Nephron progenitor cell (in vitro differentiated cells): Measurements from ENCODE around the gene MTHFS.
A peak's percentile ranks its signal among the peaks of the same experiment; 100 is the strongest.

Source experiments
- DNase-seq: peaks from one replicate; pipeline ENCODE4 v3.0.0; 2021
- H3K27ac Mint-ChIP-seq: 2 replicates; pipeline ENCODE4 v1.8.0; 2021; ENCODE audit warnings: mild to moderate bottlenecking, moderate library complexity, mixed read lengths
- H3K27me3 Mint-ChIP-seq: 2 replicates; pipeline ENCODE4 v1.8.0; 2021; ENCODE audit warnings: mild to moderate bottlenecking, low read depth, mixed read lengths; ENCODE audit not compliant: poor library complexity
- H3K36me3 Mint-ChIP-seq: 2 replicates; pipeline ENCODE4 v1.8.0; 2021; ENCODE audit warnings: low read depth, mixed read lengths
- H3K4me1 Mint-ChIP-seq: 2 replicates; pipeline ENCODE4 v1.8.0; 2021; ENCODE audit warnings: mixed read lengths
- H3K4me3 Mint-ChIP-seq: 2 replicates; pipeline ENCODE4 v1.8.0; 2021; ENCODE audit warnings: mild to moderate bottlenecking, moderate library complexity, mixed read lengths
- H3K9me3 Mint-ChIP-seq: 2 replicates; pipeline ENCODE4 v1.8.0; 2021; ENCODE audit warnings: mild to moderate bottlenecking, moderate library complexity, mixed read lengths
- TF ChIP-seq, protein P1 (sequence below): fragments of 200-600 bp; sonication (generic); IDR thresholded peaks from 2 replicates; pipeline ENCODE4 v1.5.0; 2021; ENCODE audit warnings: antibody characterized with exemption

Gene MTHFS

DNA sequence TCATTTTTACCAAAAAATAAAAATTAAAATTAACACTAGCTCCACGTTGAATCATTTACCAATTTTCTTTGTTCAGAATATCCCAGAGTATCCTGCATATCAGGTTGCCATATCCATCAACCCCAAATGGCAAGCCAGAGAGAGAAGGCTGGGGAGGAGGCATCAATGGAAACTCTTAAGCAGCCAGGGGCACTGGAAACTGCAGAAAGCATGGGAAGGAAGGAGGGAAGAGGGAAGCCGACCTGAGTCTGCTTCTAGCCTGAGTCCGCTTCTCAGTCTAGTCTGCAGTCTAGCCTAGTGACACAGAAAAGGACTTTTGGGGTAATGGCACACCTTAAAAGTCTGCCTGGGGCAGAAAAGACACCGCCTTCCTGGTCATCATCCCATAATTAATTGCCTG is 1.6 kb upstream of the MTHFS start:
- no peak for DNase-seq
- no peaks in the 10 kb centered on the region for H3K27me3 Mint-ChIP-seq
- H3K4me3 Mint-ChIP-seq = peak overlapping the region; percentile 56
- H3K9me3 Mint-ChIP-seq = peaks cover 6% of the 10 kb centered on the region
- peak overlapping the region; percentile 88 for H3K27ac Mint-ChIP-seq
- H3K4me1 Mint-ChIP-seq = peaks cover 48% of the 10 kb centered on the region
- peaks cover 26% of the 10 kb centered on the region for H3K36me3 Mint-ChIP-seq
- TF ChIP-seq, protein P1, sequence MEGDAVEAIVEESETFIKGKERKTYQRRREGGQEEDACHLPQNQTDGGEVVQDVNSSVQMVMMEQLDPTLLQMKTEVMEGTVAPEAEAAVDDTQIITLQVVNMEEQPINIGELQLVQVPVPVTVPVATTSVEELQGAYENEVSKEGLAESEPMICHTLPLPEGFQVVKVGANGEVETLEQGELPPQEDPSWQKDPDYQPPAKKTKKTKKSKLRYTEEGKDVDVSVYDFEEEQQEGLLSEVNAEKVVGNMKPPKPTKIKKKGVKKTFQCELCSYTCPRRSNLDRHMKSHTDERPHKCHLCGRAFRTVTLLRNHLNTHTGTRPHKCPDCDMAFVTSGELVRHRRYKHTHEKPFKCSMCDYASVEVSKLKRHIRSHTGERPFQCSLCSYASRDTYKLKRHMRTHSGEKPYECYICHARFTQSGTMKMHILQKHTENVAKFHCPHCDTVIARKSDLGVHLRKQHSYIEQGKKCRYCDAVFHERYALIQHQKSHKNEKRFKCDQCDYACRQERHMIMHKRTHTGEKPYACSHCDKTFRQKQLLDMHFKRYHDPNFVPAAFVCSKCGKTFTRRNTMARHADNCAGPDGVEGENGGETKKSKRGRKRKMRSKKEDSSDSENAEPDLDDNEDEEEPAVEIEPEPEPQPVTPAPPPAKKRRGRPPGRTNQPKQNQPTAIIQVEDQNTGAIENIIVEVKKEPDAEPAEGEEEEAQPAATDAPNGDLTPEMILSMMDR = no peak

- Mint-ChIP-seq H3K9me3 (peaks cover 6% of the 10 kb centered on the region), H3K4me3 (peak overlapping the region; percentile 83), H3K27ac (no peak overlapping the region), H3K36me3 (peaks cover 26% of the 10 kb centered on the region), H3K4me1 (peaks cover 48% of the 10 kb centered on the region), H3K27me3 (no peaks in the 10 kb centered on the region)
- TF ChIP-seq, protein P1 = no peak
- no peak for DNase-seq
Measured at GRCh38 chr15:79897701-79898113, 893 bp upstream of the MTHFS start.

DNA sequence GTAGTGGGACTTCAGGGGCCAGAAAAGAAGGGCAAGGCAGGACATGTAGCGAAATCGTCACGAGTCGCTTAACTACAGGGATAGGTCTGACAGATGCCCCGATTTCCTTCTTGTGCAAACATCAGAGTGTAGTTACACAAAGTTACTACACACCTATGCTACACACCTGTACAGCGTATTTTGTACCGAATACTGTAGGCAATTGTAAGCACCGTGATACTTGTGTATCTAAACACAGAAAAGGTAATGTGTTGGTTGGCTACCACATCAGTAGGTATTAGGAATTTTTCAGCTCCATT is 515 bp upstream of the MTHFS start:
- Mint-ChIP-seq H3K27me3 (peaks cover 3% of the 10 kb centered on the region), H3K9me3 (peaks cover 6% of the 10 kb centered on the region), H3K4me1 (peaks cover 44% of the 10 kb centered on the region), H3K4me3 (peak overlapping the region; percentile 83), H3K36me3 (peaks cover 28% of the 10 kb centered on the region), H3K27ac (peak overlapping the region; percentile 57)
- TF ChIP-seq, protein P1 = no peak
- DNase-seq = no peak

DNA sequence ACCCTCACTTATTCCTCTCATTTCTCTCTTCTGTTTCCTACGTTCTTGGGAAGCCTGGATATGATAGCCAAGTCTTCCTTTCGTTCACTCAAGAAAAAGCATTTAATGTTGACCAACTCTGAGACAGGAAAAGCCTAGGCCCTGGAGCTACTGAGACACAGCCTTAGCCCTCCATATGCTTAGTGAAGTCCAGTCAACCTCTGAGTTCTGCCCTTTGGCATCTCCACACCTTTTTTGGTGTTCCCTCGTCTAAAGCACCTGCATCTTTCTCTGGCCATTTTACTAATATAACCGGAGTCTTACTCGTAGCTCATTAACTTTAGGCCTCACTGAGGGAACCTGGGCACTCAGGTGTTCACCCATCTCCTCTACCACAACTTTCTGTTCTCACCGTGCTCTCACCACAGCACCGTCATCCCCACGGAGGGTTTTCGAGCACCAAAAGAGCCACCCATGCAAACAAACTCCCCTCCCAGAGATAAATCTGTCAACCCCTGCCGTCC is 632 bp downstream of the MTHFS start:
- no peak for DNase-seq
- H3K27ac Mint-ChIP-seq = peak overlapping the region; percentile 99
- peaks cover 6% of the 10 kb centered on the region for H3K9me3 Mint-ChIP-seq
- peaks cover 35% of the 10 kb centered on the region for H3K36me3 Mint-ChIP-seq
- H3K4me3 Mint-ChIP-seq = peak overlapping the region; percentile 97
- H3K4me1 Mint-ChIP-seq = peaks cover 44% of the 10 kb centered on the region
- peaks cover 3% of the 10 kb centered on the region for H3K27me3 Mint-ChIP-seq
- TF ChIP-seq, protein P1 = no peak

- H3K4me3 Mint-ChIP-seq = no peak overlapping the region
- peaks cover 14% of the 10 kb centered on the region for H3K4me1 Mint-ChIP-seq
- H3K36me3 Mint-ChIP-seq = peaks cover 71% of the 10 kb centered on the region
- no peaks in the 10 kb centered on the region for H3K9me3 Mint-ChIP-seq
- H3K27me3 Mint-ChIP-seq = no peaks in the 10 kb centered on the region
- DNase-seq = no peak
- TF ChIP-seq, protein P1 = no peak
- H3K27ac Mint-ChIP-seq = no peak overlapping the region
Measured at GRCh38 chr15:79887054-79887930, 9.5 kb downstream of the MTHFS start.

DNA sequence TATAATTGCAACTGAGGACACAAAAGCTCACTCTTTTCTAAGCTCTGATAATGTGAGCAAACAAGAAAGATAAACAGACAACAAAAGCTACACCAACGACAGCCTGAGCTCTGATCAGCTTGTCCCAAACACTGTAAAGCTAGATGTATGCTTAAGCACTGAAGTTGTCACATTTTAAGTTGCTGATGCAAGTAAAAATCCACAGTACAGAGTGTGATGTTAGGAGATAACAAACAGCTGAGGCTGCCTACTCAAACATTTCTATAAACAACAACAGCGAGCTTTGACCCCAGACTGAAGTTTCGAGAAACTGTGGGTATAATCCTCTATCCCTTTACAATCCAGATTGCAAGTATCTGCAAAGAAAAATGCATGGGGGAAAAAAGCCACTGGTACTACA is 10.7 kb downstream of the MTHFS start:
- Mint-ChIP-seq H3K4me1 (peaks cover 15% of the 10 kb centered on the region), H3K9me3 (no peaks in the 10 kb centered on the region), H3K36me3 (peaks cover 70% of the 10 kb centered on the region), H3K27me3 (no peaks in the 10 kb centered on the region), H3K4me3 (no peak overlapping the region), H3K27ac (no peak overlapping the region)
- TF ChIP-seq, protein P1 = no peak
- DNase-seq = no peak
